EH (cell line): ENCODE results near the gene BLOC1S2.
A peak's percentile ranks its signal among the peaks of the same experiment; 100 is the strongest.
"Not testable (repeated sequence)": the region's sequence is repeated elsewhere in the genome, so short reads cannot be mapped to it uniquely, and the experiment has no call there.

Experiments used
- DNase-seq: peaks from one replicate; pipeline ENCODE4 v3.0.0-alpha.2; 2015; ENCODE audit warnings: low read depth

The BLOC1S2 gene

GRCh38 chr10:100289641-100290040 lies 3.2 kb upstream of the BLOC1S2 start:
- no peak for DNase-seq

DNA sequence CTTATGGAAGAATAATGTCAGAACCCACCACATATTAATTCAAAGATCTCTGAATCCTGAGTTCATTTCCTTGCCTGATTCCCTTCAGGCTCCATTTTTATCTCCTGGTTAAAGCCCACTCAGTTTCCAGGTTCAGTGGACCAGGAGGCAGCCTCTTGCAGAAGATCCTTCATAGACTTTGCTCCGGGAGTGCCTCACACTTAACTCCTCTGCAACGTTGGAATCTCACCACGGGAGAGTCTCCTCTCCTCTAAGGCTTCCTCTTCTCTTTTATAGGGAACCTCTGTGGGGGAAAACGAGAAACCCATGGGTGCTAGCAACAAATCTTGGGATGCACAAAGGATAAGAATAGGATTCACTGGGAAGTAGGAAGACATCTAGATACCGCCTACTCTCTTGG lies 1.7 kb upstream of the BLOC1S2 start:
- no peak for DNase-seq

- DNase-seq: no peak
Observed at GRCh38 chr10:100287756-100288155, 1.3 kb upstream of the BLOC1S2 start.

- DNase-seq: not testable (repeated sequence)
Observed at GRCh38 chr10:100285326-100285725, 1.2 kb downstream of the BLOC1S2 start.

GRCh38 chr10:100282907-100283306 lies 3.6 kb downstream of the BLOC1S2 start:
- DNase-seq: no peak

- DNase-seq: not testable (repeated sequence)
Observed at GRCh38 chr10:100276971-100277370, 9.5 kb downstream of the BLOC1S2 start.

DNA sequence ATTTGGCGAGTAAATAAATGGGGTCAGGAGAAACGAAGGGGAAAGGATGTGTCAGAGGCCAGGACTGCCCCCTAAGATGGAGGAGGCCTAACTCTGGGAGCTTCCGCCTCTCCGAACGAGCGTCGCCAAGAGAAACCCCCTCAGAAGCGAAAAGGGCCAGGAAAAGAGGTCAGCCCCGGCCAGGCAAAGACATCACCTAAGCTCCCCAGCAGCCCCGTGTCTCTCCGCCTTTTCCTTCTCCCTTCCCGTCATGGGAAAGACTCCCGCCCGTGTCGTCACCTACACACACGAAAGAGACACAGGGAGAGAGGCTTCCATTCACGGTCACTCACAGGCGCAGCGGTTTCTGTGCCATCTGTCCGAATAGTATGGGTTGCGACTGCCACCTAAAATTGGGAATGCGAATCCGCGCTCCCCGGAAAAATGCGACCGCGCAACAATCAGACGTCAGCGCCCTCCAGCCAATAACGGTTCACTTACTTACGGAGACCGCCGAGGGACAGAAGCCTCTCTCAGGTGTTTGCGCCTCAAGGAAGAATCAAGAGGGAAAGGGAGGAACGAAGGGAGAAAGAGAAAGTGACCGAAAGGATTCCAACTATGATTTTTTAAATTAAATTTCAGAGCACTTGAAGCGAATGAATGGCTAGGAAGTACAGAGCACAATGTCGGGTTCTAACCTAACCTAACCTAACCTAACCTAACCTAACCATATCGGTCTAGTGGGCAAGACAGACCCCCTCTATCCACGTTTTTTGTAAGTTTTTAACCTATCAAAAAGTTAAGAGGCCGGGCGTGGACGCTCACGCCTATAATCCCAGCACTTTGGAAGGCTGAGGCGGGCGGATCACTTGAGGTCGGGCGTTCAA lies 19.0 kb downstream of the BLOC1S2 start, which contains the start of gene CWF19L1:
Gene CWF19L1 (minus strand): TSS at position 400 of the 866 bp plus-strand sequence. CDS start 45 bp downstream, at position 355.
- peak; percentile 89 for DNase-seq

DNA sequence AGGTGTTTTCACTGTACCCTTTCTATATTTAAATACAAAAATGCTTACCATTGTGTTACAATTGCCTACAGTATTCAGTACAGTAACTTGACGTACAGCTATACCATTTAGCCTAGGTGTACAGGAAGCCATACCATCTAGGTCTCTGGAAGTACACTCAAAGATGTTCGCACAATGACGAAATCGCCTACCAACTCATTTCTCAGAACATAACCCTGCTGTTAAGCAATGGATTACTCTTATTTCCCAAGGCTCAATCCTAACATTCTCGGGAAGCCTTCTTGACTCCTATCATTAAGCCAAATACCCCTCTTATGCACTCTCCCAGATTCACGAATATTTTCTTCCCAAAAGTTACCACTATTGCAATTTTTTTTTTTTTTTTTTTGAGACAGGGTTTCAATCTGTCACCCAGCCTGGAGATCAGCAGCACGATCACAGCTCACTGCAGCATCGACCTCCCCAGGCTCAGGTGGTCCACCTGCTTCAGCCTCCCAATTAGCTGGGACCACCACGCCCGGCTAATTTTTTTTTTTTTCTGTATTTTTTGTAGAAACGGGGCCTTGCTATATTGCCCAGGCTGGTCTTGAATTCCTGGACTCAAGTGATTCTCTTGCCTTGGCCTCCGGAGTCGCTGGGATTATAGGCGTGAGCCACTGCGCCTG lies 20.5 kb downstream of the BLOC1S2 start:
- DNase-seq: no peak

DNA sequence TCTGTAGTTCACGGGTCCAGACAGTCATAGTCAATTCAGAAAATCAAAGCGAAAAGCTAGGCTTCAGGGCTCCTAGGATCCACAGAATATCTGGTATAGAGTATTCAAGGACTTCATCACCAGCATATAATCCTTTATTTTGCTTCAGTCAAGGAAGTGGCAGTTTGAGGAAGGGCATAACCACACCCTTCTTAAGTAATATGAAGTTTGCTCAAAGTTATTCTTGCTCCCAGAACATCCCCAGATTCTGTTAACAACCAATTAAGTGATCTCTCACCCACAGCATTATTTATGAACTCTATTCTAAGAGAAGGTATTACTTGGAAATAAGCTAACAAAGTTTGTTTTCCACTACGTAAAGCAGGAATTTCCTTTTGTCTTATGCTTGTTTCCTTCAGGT lies 32.3 kb downstream of the BLOC1S2 start:
- DNase-seq: no peak

GRCh38 chr10:100253041-100253440 lies 33.4 kb downstream of the BLOC1S2 start:
- no peak for DNase-seq

DNA sequence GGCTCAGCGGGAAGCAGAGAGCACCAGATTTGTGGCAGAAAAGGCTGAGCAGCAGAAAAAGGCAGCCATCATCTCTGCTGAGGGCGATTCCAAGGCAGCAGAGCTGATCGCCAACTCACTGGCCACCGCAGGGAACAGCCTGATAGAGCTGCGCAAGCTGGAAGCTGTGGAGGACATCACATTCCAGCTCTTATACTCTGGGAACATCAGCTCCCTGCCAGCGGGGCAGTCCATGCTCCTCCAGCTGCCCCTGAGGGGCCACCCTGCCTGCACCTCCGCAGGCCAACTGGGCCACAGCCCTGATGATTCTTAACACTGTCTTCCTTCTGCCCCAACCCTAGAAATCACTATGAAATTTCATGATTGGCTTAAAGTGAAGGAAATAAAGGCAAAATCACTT lies 37.7 kb downstream of the BLOC1S2 start:
- no peak for DNase-seq

DNA sequence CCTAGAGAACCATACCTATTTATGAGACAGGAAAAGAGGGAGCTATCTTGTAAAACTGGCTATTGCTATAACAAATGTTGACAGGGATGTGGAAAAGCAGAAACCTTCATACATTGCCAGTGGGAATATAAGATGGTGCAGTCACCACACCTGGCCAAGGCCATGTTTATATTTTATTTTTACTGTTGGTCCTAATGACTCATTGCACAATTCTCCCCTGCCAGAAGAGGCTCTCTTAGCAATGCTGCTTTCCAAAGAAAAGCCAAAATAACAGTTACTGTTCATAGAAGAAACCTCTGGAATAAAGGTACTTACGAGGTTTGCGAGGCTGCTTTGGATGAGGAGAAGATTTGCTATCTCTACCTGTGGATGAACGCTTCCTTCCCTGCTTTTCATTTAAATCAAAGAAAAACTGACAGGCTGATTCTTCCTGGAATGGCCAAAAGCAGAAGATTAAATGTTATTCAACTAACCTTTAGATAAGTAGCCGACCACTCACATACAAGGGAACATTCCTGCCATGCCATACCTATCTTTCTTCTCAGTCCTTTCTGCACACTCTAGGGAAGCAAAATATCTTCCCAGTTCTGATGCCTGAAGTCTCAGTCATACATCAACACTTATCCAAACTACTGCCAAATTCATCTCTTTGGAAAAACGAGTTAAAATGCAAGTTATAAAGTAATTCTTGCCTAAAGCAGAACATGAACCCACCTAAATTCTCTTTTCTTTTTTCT lies 40.8 kb downstream of the BLOC1S2 start:
- DNase-seq: no peak

GRCh38 chr10:100239851-100240250 lies 46.6 kb downstream of the BLOC1S2 start:
- DNase-seq: no peak

DNA sequence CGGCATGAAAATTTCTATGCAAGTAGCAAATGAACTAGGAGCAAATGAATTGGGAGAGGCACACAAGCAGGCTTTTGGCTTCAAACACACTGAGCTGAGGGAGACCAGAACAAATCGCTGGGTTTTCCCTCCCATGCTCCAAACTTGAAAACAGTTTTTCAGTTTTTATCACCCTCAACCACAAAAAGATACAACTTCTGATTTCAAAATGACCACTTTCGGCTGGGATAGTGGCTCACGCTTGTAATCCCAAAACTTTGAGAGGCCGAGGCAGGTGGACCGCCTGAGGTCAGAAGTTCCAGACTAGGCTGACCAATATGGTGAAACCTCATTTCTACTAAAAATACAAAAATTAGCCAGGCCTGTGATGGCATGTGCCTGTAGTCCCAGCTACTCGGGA lies 48.1 kb downstream of the BLOC1S2 start:
- no peak for DNase-seq

GRCh38 chr10:100232101-100232500 lies 54.4 kb downstream of the BLOC1S2 start:
- peak; percentile 7 for DNase-seq

GRCh38 chr10:100229819-100230422 lies 56.6 kb downstream of the BLOC1S2 start:
- DNase-seq: no peak

DNA sequence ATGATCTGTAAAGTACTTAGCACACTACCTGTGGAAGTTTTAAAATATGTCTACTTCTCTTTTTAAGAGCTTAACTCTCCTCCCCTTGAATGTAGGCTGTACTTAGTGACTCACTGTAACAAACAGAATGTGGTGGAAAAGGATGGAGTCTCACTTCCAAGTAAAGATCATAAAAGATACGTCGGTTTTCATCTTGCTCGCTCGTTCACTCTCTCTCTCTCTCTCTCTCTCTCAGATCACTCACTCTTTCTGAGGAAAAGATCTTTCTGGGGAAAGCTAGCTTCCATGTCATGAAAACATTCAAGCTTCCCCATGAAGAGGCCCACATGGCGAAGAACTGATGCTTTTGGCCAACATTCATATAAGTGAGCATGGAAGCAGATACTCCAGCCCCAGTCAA lies 62.6 kb downstream of the BLOC1S2 start:
- no peak for DNase-seq
